NCI-H748 treated with DMSO at 0.1 percent for 48 hours (cell line): ENCODE data around the gene TXNRD1.
A peak's percentile ranks its signal among the peaks of the same experiment; 100 is the strongest.

Experiments used
- DNase-seq: peaks from one replicate; lab custom pipeline; 2025; lab: John Stamatoyannopoulos, UW

Gene TXNRD1

DNA sequence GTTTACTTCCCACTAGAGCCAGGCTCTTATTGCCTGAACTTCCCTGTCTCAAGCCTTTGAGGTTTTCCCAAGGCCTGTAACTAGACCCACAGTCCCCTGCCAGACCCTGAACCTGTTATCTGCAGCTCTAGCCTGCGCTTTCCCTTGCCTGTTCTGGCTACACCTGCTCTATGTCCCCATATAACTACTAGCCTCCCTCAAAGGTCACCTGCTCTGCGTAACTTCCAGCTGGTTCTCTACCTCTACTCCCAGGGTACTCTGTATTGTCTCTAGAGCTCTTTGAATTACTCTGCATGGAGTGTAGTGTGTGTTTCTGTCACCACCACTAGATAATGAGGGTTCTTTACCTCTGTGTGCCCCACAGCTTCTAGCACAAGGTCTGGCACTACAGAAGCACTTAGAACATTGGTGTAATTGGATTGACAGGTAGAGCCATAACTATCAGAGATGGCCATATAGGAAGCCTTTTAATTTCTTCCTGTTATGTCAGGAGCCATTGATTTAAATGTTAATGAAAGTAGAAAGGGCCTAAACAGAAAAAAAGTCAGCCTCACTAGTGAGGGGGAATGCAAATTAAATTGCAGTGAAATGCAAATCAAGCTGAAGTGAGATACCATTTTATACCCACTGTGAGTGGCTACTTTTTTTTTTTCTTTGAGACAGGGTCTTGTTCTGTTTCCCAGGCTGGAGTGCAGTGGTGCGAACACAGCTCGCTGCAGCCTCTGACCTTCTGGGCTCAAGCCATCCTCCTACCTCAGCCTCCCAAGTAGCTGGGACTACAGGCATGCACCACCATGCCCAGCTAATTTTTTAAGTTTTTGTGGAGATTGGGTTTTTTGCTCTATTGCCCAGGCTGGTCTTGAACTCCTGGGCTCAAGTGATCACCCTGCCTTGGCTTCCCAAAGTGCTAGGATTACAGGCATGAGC is 135.7 kb downstream of the TXNRD1 start:
- no peak for DNase-seq

DNA sequence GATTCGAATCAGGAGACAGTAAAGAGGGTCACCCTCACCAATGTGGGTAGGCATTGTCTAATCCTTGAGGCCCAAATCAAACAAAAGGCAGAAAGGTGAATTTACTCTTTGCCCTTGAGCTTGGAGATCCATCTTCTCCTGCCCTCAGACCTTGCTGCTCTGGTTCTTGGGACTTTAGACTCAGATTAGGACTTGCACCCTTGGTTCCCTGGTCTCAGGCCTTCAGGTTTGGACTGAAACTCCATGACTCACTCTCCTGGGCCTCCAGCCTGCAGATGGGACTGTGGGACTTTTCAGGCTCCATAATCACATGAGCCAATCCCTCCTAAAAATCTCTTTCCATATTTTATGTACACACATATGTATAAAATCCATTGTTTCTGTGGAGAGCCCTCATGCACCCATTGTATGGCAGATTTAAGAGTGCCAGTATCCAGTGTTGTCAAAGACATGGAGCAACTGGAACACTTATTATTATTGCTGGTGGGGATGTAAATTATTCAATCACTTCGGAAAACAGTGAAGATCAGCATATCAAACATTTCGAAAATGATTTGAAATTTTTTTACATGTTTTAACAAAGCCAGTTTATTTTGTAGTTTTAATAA is 136.6 kb downstream of the TXNRD1 start:
- DNase-seq: no peak

- DNase-seq: no peak
These were observed 137.7 kb downstream of the TXNRD1 start for GRCh38 chr12:104353012-104353981.

DNA sequence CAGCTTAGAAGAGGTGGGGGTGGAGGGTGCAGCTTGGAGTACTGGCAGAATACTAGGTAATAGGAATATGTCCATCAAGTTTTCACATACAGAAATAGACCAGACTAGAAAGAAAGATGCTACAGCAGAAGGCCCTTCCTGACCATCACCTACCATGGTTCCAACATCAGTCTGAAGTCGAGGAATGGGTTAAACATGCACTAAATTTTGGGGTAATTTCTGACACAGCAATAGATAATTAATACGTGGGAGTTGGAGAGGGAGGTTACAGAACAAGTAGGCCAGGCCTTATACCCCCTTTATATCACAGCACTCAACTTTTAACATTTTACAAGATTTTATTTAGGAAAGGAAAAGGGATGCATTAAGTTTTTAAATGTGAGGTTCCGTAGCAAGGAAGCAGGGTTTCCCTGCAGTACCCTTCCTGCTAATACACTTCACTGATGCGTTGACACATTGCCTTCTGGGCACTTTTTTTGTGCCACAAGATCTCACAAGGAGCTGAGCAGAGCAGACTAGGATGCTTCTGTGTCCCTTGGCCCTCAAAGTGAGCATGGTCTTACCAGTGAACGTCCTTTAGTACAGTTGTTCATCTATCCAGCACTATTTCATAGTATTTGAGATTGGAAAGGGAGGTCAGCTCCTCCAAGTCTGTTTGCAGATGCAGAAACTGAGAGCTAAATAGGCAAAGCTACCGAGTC is 138.7 kb downstream of the TXNRD1 start:
- DNase-seq: no peak

DNA sequence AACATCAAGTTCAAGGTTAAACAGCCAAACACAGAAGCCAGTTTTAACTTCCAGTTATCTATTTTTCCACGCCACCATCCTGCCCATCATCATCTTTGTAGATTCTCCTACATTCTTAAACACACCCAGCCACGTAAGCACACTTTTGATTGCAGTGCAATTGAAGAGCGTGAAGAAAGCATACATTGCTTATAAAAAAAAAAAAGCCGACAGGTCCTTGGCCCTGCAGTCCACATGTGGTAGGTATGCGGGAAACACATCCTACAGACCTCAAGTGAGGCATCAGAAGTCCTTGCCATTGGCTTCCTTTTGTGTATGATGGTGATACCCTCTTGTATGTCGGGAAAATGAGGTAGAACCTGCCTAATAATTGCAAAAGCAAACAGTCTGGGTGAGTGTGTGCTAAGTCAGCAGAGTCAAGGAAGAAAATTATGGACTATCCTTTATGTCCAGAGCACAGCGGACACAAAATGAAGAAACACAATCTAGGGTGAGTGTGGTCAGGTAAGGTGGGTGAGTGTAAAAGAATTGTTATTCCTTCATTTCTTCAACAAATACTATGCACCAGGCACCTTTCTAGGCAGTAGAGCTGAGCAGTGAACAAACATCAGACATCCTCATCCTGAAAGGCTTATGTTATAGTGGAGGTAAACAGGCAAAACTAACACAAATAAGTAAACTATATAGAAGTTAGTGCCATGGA is 139.4 kb downstream of the TXNRD1 start:
- no peak for DNase-seq

GRCh38 chr12:104355630-104356029 is 140.1 kb downstream of the TXNRD1 start:
- DNase-seq: no peak

DNA sequence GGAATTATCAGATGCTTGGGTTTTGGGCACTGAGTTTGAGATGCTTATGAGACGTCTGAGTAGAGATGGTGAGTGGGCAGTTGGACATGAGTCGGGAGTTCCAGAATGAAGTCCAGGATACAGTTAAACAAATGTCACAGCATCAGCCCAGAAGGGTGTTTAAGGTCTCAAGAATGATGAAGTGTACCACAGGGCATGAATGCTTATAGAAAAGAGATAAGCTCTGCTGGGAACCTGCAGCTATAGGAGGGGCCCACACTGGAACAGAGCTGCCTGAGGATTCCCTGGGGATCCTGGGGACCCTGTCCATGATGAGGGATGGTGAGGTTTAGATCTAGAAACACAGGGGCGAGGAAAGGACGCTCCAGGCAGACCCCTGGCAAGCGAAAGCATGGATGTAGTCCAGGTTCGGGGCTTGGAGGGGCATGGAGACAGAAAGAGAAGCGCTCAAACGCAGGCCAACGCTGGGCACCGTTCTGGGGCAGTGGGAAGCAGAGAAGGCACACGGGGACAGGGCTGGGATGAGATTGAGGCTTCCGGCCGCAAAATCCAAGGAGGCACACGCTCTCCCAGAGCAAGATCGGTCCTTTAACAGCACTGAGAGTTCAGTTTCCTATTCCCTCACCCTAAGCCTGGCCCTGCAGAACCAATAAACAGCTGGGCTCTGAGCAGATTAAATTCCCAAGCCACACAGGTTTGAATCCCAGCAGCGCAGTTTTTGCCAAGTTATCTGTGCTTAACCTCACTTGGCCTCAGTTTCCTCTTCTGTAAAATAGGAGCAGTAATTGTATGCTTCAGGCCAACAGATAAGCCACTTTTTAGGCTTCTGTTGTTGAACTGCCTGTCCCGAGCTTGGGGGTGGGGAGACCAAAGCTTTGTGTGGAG is 140.9 kb downstream of the TXNRD1 start:
- DNase-seq: no peak

- DNase-seq: no peak
These were observed 141.9 kb downstream of the TXNRD1 start for GRCh38 chr12:104357421-104357952.

GRCh38 chr12:104358353-104359003 is 142.9 kb downstream of the TXNRD1 start:
- DNase-seq: peak; percentile 33

- no peak for DNase-seq
These were observed 143.6 kb downstream of the TXNRD1 start for GRCh38 chr12:104359216-104359615.

DNA sequence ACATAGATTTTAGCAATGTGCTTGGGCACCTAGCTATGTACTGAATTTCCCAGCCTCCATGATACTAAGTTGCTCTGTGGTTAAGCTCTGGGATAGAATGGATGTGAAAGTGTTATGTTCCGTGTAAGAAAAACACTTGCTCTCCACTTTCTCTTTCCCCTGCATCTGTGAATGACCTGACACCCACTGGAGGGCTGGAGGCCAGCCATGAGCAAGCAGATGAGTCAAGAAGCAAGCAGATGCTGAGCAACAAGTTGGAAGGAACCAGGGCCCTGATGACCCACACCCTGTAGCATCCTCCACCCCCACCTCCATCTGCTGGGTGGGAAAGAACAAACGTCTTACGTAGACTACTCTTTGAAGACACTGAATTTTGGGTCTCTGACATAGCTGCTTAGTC is 144.6 kb downstream of the TXNRD1 start:
- DNase-seq: no peak

- DNase-seq: no peak
These were observed 145.6 kb downstream of the TXNRD1 start for GRCh38 chr12:104360983-104361707.

- DNase-seq: no peak
These were observed 150.4 kb downstream of the TXNRD1 start for GRCh38 chr12:104365921-104366410.

DNA sequence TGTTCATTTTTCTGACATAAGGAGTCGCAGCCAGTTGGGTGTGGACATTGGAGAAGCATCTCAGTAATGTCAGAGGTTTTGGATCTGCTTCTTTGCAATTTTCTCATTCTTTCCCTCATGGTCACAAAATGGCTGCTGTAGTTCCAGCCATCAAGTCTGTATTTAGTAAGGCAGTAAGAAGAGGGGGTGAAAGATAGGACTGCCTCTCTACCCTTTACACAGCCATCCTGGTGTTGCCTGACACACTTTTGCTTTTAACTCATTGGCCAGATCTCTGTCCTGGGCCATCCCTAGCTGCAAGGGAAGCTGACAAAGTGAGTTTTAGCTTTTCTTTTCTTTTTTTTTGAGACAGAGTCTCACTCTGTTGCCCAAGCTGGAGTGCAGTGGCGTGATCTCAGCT is 154.1 kb downstream of the TXNRD1 start:
- no peak for DNase-seq

DNA sequence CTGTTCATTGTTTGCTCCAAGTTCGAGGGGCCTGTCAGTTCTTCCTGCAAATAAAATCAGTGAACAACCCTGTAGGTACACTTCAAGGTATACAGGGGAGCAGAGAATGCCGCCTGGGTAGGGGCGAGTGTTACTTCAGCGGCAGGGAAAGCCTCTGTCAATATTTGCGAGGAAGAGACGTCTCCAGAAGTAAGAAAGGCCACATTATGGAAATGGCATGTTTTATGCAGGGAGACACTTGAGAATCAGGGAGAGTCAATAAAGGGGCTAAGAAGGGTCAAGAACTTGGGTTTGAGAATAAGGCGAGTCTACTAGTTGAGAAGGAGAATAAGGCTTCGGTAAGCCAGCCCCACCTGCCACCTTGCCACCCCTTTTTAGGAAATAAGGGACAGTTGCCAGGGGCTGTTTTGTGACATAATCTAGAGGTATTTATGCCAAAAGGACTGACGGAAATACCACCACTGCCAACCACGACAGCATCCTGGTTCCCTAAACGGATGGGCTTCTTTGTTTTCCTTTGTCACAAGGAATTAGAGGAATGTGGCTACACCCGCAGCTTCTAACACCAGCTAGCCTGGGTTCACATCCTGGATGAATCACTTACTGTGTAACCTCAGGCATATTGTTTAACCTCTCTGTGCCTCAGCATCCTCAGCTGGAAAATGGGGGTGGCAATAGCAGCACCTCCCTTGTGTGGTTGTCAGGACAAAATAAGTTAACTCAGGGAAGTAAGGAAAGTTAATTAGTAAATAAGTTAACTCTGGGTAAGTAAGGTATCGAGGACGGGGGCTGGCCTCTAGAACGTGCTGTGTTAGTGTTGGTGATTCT is 155.7 kb downstream of the TXNRD1 start:
- no peak for DNase-seq

GRCh38 chr12:104372061-104372720 is 156.6 kb downstream of the TXNRD1 start:
- DNase-seq: no peak
